Memory B cell (primary cell): ENCODE results near the gene PNLIPRP3.
"Not testable (repeated sequence)": the region's sequence is repeated elsewhere in the genome, so short reads cannot be mapped to it uniquely, and the experiment has no call there.

Source experiments
- ATAC-seq: fragments of 150-1000 bp; cut with Tn5 transposase; 2 replicates; pipeline ENCODE4 v1.10.0; 2021; ENCODE audit warnings: low read depth, mild to moderate bottlenecking, moderate library complexity
- DNase-seq, 2 donors: peaks; one replicate each; pipeline ENCODE4 v3.0.0; 2022; ENCODE audit warnings: low spot score in 2 of 2
- H3K27ac Mint-ChIP-seq: one replicate; pipeline ENCODE4 v1.8.0; 2022; ENCODE audit warnings: mild to moderate bottlenecking, moderate library complexity, mixed read lengths
- H3K27me3 Mint-ChIP-seq: one replicate; pipeline ENCODE4 v1.8.0; 2022; ENCODE audit warnings: mixed read lengths
- H3K36me3 Mint-ChIP-seq: one replicate; pipeline ENCODE4 v1.8.0; 2022; ENCODE audit warnings: mild to moderate bottlenecking, mixed read lengths
- H3K4me1 Mint-ChIP-seq: one replicate; pipeline ENCODE4 v1.8.0; 2022; ENCODE audit warnings: mixed read lengths
- H3K4me3 Mint-ChIP-seq: one replicate; pipeline ENCODE4 v1.8.0; 2022; ENCODE audit warnings: mild to moderate bottlenecking, moderate library complexity, mixed read lengths
- H3K9me3 Mint-ChIP-seq: one replicate; pipeline ENCODE4 v1.8.0; 2022; ENCODE audit warnings: mixed read lengths

PNLIPRP3 gene

DNA sequence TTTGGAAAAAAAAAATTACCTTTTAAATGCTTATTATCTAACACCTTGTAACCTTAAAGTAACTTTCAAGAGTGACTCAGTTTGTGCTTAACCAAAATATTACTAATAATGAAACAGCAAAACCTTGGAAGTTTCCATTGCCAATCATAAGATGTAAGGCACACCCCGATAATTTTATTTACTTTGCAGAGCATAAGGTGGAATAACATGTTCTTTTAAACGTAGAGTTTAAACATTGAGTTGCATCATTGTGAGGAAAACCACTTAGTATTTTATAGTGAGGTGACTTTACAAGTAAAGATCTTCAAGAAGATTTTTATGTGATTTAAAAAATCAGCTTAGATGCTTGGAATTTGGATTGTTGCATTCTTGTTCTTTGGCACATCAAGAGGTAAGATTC, at the start of gene PNLIPRP3:
TSS of gene PNLIPRP3 (plus strand) at position 177 of the 400 bp plus-strand sequence. CDS start at position 343, 166 bp downstream.
- no peak for ATAC-seq
- Mint-ChIP-seq H3K4me1 (no peaks in the 10 kb centered on the region), H3K27ac (no peak within 1 kb of the TSS)

GRCh38 chr10:116382290-116382689, 45.4 kb upstream of the PNLIPRP3 start:
- no peaks in the 10 kb centered on the region for H3K36me3 Mint-ChIP-seq
- no peak for DNase-seq
- H3K4me1 Mint-ChIP-seq, result no peaks in the 10 kb centered on the region
- H3K9me3 Mint-ChIP-seq, result no peaks in the 10 kb centered on the region
- H3K4me3 Mint-ChIP-seq, result no peak overlapping the region
- no peak for ATAC-seq
- no peaks in the 10 kb centered on the region for H3K27me3 Mint-ChIP-seq
- H3K27ac Mint-ChIP-seq, result no peak overlapping the region

More for the DNA sequence above, at the start of gene PNLIPRP3:
- H3K36me3 Mint-ChIP-seq, result no peaks in the 10 kb centered on the region
- no peak for DNase-seq
- no peaks in the 10 kb centered on the region for H3K9me3 Mint-ChIP-seq
- peaks cover 3% of the 10 kb centered on the region for H3K27me3 Mint-ChIP-seq
- no peak within 1 kb of the TSS for H3K4me3 Mint-ChIP-seq

DNA sequence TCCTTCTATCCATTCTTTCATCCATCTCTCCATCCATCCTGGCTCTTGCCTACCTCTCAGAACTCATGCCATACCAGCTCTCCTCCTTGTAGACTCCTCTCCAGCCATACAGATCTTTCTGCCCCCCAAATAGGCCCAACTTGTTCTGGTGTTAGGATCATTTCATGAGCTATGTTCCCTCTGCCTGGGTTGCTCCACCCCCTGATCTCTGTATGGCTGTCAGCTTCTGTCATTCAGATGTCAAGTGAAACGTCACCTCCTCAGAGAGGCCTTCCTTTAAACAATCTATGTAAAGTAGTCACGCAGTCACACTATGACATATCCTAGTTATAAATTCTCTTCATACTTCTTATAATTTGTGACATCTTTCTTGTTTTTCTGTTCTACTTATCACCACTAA, 42.3 kb upstream of the PNLIPRP3 start:
- Mint-ChIP-seq H3K36me3 (no peaks in the 10 kb centered on the region), H3K9me3 (no peaks in the 10 kb centered on the region), H3K27ac (no peak overlapping the region), H3K4me3 (no peak overlapping the region), H3K4me1 (no peaks in the 10 kb centered on the region), H3K27me3 (no peaks in the 10 kb centered on the region)
- no peak for DNase-seq
- ATAC-seq, result no peak

DNA sequence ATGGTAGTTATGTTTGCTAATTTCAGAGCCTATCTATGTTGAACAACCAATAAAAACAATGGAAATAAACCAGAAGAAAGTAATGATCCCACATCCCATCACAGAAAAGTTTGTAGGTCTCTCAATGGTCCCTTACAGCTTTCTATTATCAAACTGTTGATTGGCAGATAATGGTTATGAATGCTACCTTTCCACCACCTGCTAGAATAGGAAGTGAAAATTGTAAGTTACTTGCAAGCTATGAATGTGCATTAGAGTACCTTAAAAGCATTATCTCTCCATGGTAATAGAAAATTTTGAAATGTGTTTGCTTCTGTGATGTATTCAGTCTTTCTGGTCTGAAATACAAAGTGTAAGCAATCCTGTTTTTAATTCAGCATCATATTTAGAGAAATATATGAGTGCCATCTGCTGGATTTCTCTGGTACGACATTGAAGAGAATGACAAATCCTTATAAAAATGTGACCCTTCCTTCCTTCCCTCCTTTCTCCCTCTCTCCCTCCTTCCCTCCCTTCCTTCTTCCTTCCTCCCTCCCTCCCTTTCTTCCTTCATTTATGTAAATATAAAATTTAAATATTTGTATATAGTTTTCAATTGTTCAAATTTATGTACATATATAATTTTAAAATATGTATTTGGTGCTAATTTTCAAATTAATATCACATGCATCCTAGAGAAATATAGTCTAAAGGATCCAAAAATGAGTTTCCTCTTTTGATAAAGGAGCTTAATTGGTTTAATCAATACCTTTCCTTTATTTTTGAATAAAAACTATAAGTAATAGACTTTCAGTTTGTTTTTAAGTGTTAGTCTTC, 41.4 kb upstream of the PNLIPRP3 start:
- H3K36me3 Mint-ChIP-seq, result no peaks in the 10 kb centered on the region
- no peak overlapping the region for H3K27ac Mint-ChIP-seq
- no peak overlapping the region for H3K4me3 Mint-ChIP-seq
- H3K27me3 Mint-ChIP-seq, result peaks cover 2% of the 10 kb centered on the region
- no peaks in the 10 kb centered on the region for H3K9me3 Mint-ChIP-seq
- ATAC-seq (no peak), DNase-seq (no peak)
- H3K4me1 Mint-ChIP-seq, result no peaks in the 10 kb centered on the region

GRCh38 chr10:116393246-116393831, 34.3 kb upstream of the PNLIPRP3 start:
- not testable (repeated sequence) for ATAC-seq, H3K4me1 Mint-ChIP-seq, H3K27me3 Mint-ChIP-seq

GRCh38 chr10:116395223-116395985, 32.2 kb upstream of the PNLIPRP3 start:
- no peaks in the 10 kb centered on the region for H3K4me1 Mint-ChIP-seq
- H3K9me3 Mint-ChIP-seq, result no peaks in the 10 kb centered on the region
- DNase-seq (no peak), ATAC-seq (no peak)
- H3K27me3 Mint-ChIP-seq, result peaks cover 2% of the 10 kb centered on the region
- H3K36me3 Mint-ChIP-seq, result no peaks in the 10 kb centered on the region
- H3K4me3 Mint-ChIP-seq, result no peak overlapping the region
- no peak overlapping the region for H3K27ac Mint-ChIP-seq

More at GRCh38 chr10:116393246-116393831, 34.3 kb upstream of the PNLIPRP3 start:
- not testable (repeated sequence) for H3K36me3 Mint-ChIP-seq, DNase-seq, H3K27ac Mint-ChIP-seq, H3K4me3 Mint-ChIP-seq, H3K9me3 Mint-ChIP-seq

DNA sequence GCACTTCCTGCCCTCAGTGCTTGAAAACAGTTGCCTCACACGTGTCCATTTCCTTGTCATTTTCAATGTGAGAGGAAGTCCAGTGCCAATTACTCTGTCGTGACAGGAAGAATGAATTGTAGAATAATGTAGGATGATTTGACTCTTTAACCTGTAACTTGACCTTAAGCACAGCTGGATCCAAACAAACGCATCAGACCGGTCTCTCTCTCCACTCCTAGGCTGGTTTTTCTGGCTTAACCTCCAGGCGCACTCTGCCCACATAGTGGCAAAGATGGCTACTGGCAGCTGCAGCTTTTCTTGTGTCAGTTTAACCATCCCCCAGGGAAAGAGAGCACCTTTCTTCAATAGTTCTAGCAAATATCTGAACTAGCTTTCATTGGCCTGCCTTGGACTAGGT, 29.4 kb upstream of the PNLIPRP3 start:
- ATAC-seq (no peak), DNase-seq (no peak)
- Mint-ChIP-seq H3K27ac (no peak overlapping the region), H3K9me3 (peaks cover 2% of the 10 kb centered on the region), H3K36me3 (no peaks in the 10 kb centered on the region), H3K4me3 (no peak overlapping the region), H3K4me1 (no peaks in the 10 kb centered on the region), H3K27me3 (no peaks in the 10 kb centered on the region)

- H3K4me3 Mint-ChIP-seq, result no peak overlapping the region
- H3K27ac Mint-ChIP-seq, result no peak overlapping the region
- H3K9me3 Mint-ChIP-seq, result peaks cover 4% of the 10 kb centered on the region
- ATAC-seq, result no peak
- no peaks in the 10 kb centered on the region for H3K36me3 Mint-ChIP-seq
- H3K27me3 Mint-ChIP-seq, result no peaks in the 10 kb centered on the region
- no peak for DNase-seq
- H3K4me1 Mint-ChIP-seq, result no peaks in the 10 kb centered on the region
Measured at GRCh38 chr10:116402858-116403257, 24.8 kb upstream of the PNLIPRP3 start.

DNA sequence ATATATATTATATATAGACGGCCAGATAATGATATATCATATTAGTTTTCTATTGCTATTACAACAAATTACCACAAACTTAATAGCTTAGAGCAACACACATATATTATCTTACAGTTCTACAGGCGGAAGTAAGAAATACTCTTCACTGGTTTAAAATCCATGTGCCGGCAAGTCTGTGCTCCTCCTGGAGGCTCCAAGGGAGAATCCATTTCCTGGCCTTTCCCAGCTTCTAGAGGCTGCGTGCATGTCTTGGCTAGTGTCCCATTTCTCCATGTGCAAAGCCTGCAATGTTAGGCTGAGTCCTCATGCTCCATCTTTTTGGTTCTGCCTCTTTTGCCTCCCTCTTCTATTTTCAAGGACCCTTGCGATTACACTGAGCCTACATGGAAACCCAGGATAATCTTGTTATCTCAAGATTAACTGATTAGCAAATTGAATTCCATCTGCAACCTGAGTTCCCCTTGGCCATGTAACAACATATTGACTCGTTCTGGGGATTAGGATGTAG, 23.9 kb upstream of the PNLIPRP3 start:
- ATAC-seq, result no peak
- Mint-ChIP-seq H3K36me3 (no peaks in the 10 kb centered on the region), H3K27me3 (no peaks in the 10 kb centered on the region), H3K27ac (no peak overlapping the region), H3K9me3 (peaks cover 4% of the 10 kb centered on the region), H3K4me1 (no peaks in the 10 kb centered on the region), H3K4me3 (no peak overlapping the region)
- no peak for DNase-seq

DNA sequence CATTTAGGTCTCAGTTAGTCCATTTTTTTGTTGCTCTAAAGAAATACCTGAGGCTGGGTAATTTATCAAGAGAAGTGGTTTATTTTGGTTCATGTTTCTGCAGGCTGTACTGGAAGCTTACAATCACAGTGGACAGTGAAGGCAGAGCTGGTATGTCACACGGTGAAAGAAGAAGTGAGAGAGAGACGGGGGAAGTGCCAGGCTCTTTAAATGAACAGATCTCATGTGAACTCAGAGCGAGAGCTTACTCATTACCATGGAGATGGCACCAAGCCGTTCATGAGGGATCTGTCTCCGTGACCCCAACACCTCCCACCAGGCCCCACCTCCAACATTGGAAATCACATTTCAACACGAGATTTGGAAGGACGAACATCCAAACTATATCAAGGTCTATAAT, 18.9 kb upstream of the PNLIPRP3 start:
- Mint-ChIP-seq H3K27me3 (no peaks in the 10 kb centered on the region), H3K36me3 (no peaks in the 10 kb centered on the region), H3K4me1 (no peaks in the 10 kb centered on the region), H3K27ac (no peak overlapping the region), H3K4me3 (no peak overlapping the region), H3K9me3 (peaks cover 2% of the 10 kb centered on the region)
- DNase-seq (no peak), ATAC-seq (no peak)

DNA sequence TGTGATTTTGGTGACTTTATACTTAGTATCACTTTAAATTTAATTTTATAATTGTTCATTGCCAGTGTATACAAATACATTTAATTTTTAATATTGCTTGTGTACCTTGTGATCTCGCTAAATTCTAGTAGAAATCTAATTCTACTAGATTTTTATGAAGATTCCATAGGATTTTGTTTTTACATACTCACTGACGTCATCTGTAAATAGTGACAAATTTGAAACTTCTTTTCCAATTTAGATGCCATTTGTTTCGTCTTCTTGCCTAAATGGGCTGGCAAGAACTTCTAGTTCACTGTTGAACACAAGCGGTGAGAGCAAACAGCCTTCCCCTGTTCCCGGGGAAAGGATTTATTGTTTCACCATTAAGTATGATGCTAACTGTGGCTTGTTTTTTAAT, 17.3 kb upstream of the PNLIPRP3 start:
- Mint-ChIP-seq H3K4me1 (no peaks in the 10 kb centered on the region), H3K27me3 (no peaks in the 10 kb centered on the region), H3K4me3 (no peak overlapping the region), H3K36me3 (no peaks in the 10 kb centered on the region), H3K27ac (no peak overlapping the region), H3K9me3 (peaks cover 2% of the 10 kb centered on the region)
- DNase-seq (no peak), ATAC-seq (no peak)

DNA sequence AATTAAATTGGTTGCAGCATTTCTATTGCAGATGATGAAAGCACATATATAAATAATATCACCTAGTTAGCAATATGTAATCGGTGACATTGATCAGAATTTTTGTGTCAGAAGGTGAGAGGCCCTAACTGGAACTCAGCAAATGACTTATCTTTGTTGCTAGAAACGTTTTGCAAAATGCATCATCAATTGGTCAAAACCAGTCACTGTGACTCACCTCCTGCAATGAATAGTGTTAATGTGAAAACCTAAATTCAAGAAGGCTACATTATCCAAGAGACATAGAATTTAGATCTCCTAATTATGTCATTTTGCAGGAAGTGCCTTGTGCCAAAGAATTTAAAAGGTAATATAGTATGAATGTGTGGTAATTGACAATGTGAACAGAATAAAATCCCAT, 9.8 kb upstream of the PNLIPRP3 start:
- DNase-seq, result no peak
- Mint-ChIP-seq H3K9me3 (no peaks in the 10 kb centered on the region), H3K27ac (no peak overlapping the region), H3K27me3 (no peaks in the 10 kb centered on the region), H3K4me1 (no peaks in the 10 kb centered on the region), H3K4me3 (no peak overlapping the region), H3K36me3 (no peaks in the 10 kb centered on the region)
- ATAC-seq, result no peak

- H3K9me3 Mint-ChIP-seq, result no peaks in the 10 kb centered on the region
- DNase-seq, result no peak
- H3K4me3 Mint-ChIP-seq, result no peak overlapping the region
- no peaks in the 10 kb centered on the region for H3K27me3 Mint-ChIP-seq
- no peak for ATAC-seq
- no peak overlapping the region for H3K27ac Mint-ChIP-seq
- H3K4me1 Mint-ChIP-seq, result no peaks in the 10 kb centered on the region
- no peaks in the 10 kb centered on the region for H3K36me3 Mint-ChIP-seq
Measured at GRCh38 chr10:116418389-116418788, 9.3 kb upstream of the PNLIPRP3 start.

GRCh38 chr10:116421815-116422214, 5.8 kb upstream of the PNLIPRP3 start:
- Mint-ChIP-seq H3K27me3 (peaks cover 3% of the 10 kb centered on the region), H3K27ac (no peak overlapping the region), H3K4me1 (no peaks in the 10 kb centered on the region), H3K4me3 (no peak overlapping the region), H3K9me3 (no peaks in the 10 kb centered on the region), H3K36me3 (no peaks in the 10 kb centered on the region)
- DNase-seq (no peak), ATAC-seq (no peak)
